HCT116 (cell line): ENCODE measurements around the gene DYNLRB2. TPM values are rescaled to one million over a fixed set of nuclear protein-coding genes. Genes with fewer than 3 reads are reported as not detected.

ENCODE experiments used
- ATAC-seq: fragments of 200-7000 bp; cut with Tn5 transposase; 2 replicates; pipeline ENCODE4 v1.9.1; 2020; ENCODE audit warnings: mild to moderate bottlenecking, moderate library complexity
- BruUV-seq: library from RNA; stranded (reverse); fragments of 400-500 nt; replicated peaks from 2 replicates; lab custom pipeline; 2021; lab: Mats Ljungman, UMichigan
- CTCF ChIA-PET: fragments of 300-600 bp; sonication (Branson Sonifier 250); formaldehyde crosslinking; loops from one replicate; lab custom pipeline; 2021; ENCODE audit warnings: antibody characterized with exemption; lab: Charles Lee
- POLR2A ChIA-PET: fragments of 300-600, 350-600 bp; sonication (Branson Sonifier 250); formaldehyde crosslinking; loops from one replicate; lab custom pipeline; 2021; ENCODE audit warnings: antibody characterized with exemption; lab: Charles Lee
- RAD21 ChIA-PET, 2 experiments: fragments of 300-600 bp; sonication (Branson Sonifier 250); formaldehyde crosslinking; loops; one replicate each; lab custom pipeline; 2023; ENCODE audit warnings: low total read pairs in 2 of 2; ENCODE audit not compliant: uncharacterized antibody in 2 of 2, unreplicated experiment in 2 of 2, low non-redundant PET in 1 of 2; lab: Charles Lee
- DNase-seq: peaks from one replicate; pipeline ENCODE4 v3.0.0-alpha.2; 2010; ENCODE audit warnings: low read depth, low spot score
- H2AFZ ChIP-seq: fragments of 200-600 bp; shearing (Covaris generic), sonication (generic); 2 replicates; pipeline ENCODE4 v1.6.1; 2017; ENCODE audit warnings: low read depth, mixed run types, mixed read lengths, antibody characterized with exemption, low read length; ENCODE audit not compliant: poor library complexity, severe bottlenecking
- H3K27ac ChIP-seq: 2 replicates; pipeline ENCODE4 v1.5.1; 2012; ENCODE audit warnings: low read depth, low read length
- H3K27me3 ChIP-seq: fragments of 200-600 bp; sonication (generic); 2 replicates; pipeline ENCODE4 v1.6.1; 2016; ENCODE audit warnings: mixed run types, low read length, mixed read lengths; ENCODE audit not compliant: insufficient read depth
- H3K36me3 ChIP-seq, 2 experiments: fragments of 200-500 bp in 1 of 2; fragments of 200-600 bp in 1 of 2; sonication (Bioruptor generic) in 1 of 2; sonication (generic) in 1 of 2; 2 replicates each; pipeline versions ENCODE4 v1.5.1 to v1.6.1; 2014 to 2016; ENCODE audit warnings: low read length in 2 of 2, inconsistent platforms in 1 of 2, mixed read lengths in 1 of 2, mixed run types in 1 of 2; ENCODE audit not compliant: insufficient read depth in 2 of 2, control insufficient read depth in 1 of 2
- H3K4me1 ChIP-seq, 2 experiments: fragments of 200-600 bp in 1 of 2; sonication (generic) in 1 of 2; 2 replicates each; pipeline versions ENCODE4 v1.5.1 to v1.6.1; 2012 to 2017; ENCODE audit warnings: low read length in 2 of 2, inconsistent platforms in 1 of 2, mild to moderate bottlenecking in 1 of 2, mixed read lengths in 1 of 2, mixed run types in 1 of 2, moderate library complexity in 1 of 2; ENCODE audit not compliant: insufficient read depth in 2 of 2, control insufficient read depth in 1 of 2
- H3K4me2 ChIP-seq: fragments of 200-600 bp; sonication (generic); 2 replicates; pipeline ENCODE4 v1.6.1; 2017; ENCODE audit warnings: mixed run types, low read length, mixed read lengths
- H3K4me3 ChIP-seq, 2 experiments: fragments of 200-600 bp in 1 of 2; sonication (generic) in 1 of 2; replicated peaks in 1 of 2; 2 replicates each; pipeline ENCODE4 v1.5.1; 2011 to 2016; ENCODE audit warnings: low read length in 2 of 2, control low read depth in 1 of 2, low read depth in 1 of 2, mild to moderate bottlenecking in 1 of 2, mixed read lengths in 1 of 2, mixed run types in 1 of 2
- H3K79me2 ChIP-seq: fragments of 200-600 bp; sonication (generic); 2 replicates; pipeline ENCODE4 v1.6.1; 2017; ENCODE audit warnings: mild to moderate bottlenecking, mixed run types, low read length, moderate library complexity, mixed read lengths; ENCODE audit not compliant: insufficient read depth
- H3K9ac ChIP-seq: fragments of 200-600 bp; sonication (generic); 2 replicates; pipeline ENCODE4 v1.6.1; 2016; ENCODE audit warnings: low read length, mixed read lengths
- H3K9me2 ChIP-seq: fragments of 200-600 bp; sonication (generic), shearing (Covaris generic); 2 replicates; pipeline ENCODE4 v1.6.1; 2017; ENCODE audit warnings: mixed run types, mild to moderate bottlenecking, moderate library complexity; ENCODE audit not compliant: insufficient read depth
- H3K9me3 ChIP-seq, 2 experiments: fragments of 200-500 bp in 1 of 2; fragments of 200-600 bp in 1 of 2; sonication (Bioruptor generic) in 1 of 2; sonication (generic) in 1 of 2; 2 replicates each; pipeline ENCODE4 v1.6.1; 2014 to 2017; ENCODE audit warnings: low read length in 2 of 2, mixed read lengths in 2 of 2, inconsistent platforms in 1 of 2, low read depth in 1 of 2, mild to moderate bottlenecking in 1 of 2, mixed run types in 1 of 2, moderate library complexity in 1 of 2; ENCODE audit not compliant: control insufficient read depth in 1 of 2, insufficient read depth in 1 of 2
- H4K20me1 ChIP-seq: fragments of 200-600 bp; sonication (generic), shearing (Covaris generic); 2 replicates; pipeline ENCODE4 v1.6.1; 2017; ENCODE audit warnings: mixed run types, mild to moderate bottlenecking, moderate library complexity; ENCODE audit not compliant: insufficient read depth
- CBX3 ChIP-seq: IDR thresholded peaks from 2 replicates; pipeline ENCODE4 v1.6.1; 2012; ENCODE audit warnings: low read depth
- CEBPB ChIP-seq: IDR thresholded peaks from 2 replicates; pipeline ENCODE4 v1.6.1; 2012; ENCODE audit warnings: low read depth
- ELF1 ChIP-seq: IDR thresholded peaks from 2 replicates; pipeline ENCODE4 v1.6.1; 2012; ENCODE audit warnings: low read depth, borderline replicate concordance
- FOSL1 ChIP-seq: IDR thresholded peaks from 2 replicates; pipeline ENCODE4 v1.6.1; 2012; ENCODE audit warnings: low read depth
- RAD21 ChIP-seq: IDR thresholded peaks from 2 replicates; pipeline ENCODE4 v1.6.1; 2012; ENCODE audit warnings: low read depth, mild to moderate bottlenecking
- SIN3A ChIP-seq: IDR thresholded peaks from 2 replicates; pipeline ENCODE4 v1.6.1; 2012; ENCODE audit warnings: low read depth
- SP1 ChIP-seq: IDR thresholded peaks from 2 replicates; pipeline ENCODE4 v1.6.1; 2012; ENCODE audit warnings: low read depth
- TCF7L2 ChIP-seq: IDR thresholded peaks from 2 replicates; pipeline ENCODE4 v1.7.0; 2011; ENCODE audit warnings: borderline replicate concordance, inconsistent platforms; ENCODE audit not compliant: insufficient read depth, insufficient read length; ENCODE audit errors: extremely low read depth
- ZFX ChIP-seq: fragments of 450-650 bp; IDR thresholded peaks from 2 replicates; pipeline ENCODE4 v1.6.1; 2017
- ZNF274 ChIP-seq: fragments of 200-500 bp; sonication (Bioruptor generic); IDR thresholded peaks from 2 replicates; pipeline ENCODE4 v1.6.1; 2014; ENCODE audit warnings: mild to moderate bottlenecking, low read depth, low read length, inconsistent platforms
- intact Hi-C: fragments of 100-400 bp; cut with micrococcal nuclease; formaldehyde crosslinking; loops from 2 replicates; pipeline ENCODE4 v1.10.0; 2022
- total RNA-seq: library from RNA; stranded (reverse); gene quantifications from one replicate; pipeline ENCODE4 v1.2.1, GENCODE V29; 2021; ENCODE audit not compliant: unreplicated experiment
- TF ChIP-seq, protein P1 (sequence below): IDR thresholded peaks from 2 replicates; pipeline ENCODE4 v1.6.1; 2012
- TF ChIP-seq, protein P2 (sequence below): IDR thresholded peaks from 2 replicates; pipeline ENCODE4 v1.6.1; 2012; ENCODE audit warnings: low read depth
- TF ChIP-seq, protein P3 (sequence below): IDR thresholded peaks from 2 replicates; pipeline ENCODE4 v1.6.1; 2012
- TF ChIP-seq, protein P4 (sequence below), 3 experiments: fragments of 200-600 bp in 1 of 3; sonication (generic) in 1 of 3; IDR thresholded peaks in 2 of 3; conservative IDR thresholded peaks in 1 of 3; 2 replicates each; pipeline ENCODE4 v1.5.1; 2012 to 2017; ENCODE audit warnings: low read depth in 2 of 3, low read length in 2 of 3, antibody characterized with exemption in 1 of 3, borderline replicate concordance in 1 of 3, control low read depth in 1 of 3, mild to moderate bottlenecking in 1 of 3, mixed read lengths in 1 of 3, mixed run types in 1 of 3, moderate library complexity in 1 of 3; ENCODE audit not compliant: insufficient read depth in 1 of 3

DYNLRB2 gene
- total RNA-seq, 1 experiment from 2014 or later: not detected

DNA sequence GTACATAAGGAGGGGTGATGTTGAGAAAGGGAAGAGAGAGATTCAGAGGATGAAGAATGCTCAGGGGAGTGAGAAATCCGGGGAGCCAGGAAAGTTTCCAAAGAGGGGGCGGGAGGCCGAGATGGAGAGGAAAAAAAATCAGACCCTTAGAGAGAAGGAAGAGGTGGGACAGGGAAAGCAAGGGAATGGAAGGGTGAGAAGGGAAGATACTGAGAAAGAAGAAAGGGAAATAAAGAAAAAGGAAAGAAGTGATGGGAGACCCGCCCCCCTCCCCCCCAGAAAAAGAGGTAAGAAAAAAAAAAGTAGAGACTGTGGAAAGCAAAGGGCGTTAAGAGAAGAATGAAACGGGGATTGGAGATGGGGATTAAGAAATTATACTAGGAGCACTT is 507 bp downstream of the DYNLRB2 start:
- intact Hi-C loops: no loop called here

DNA sequence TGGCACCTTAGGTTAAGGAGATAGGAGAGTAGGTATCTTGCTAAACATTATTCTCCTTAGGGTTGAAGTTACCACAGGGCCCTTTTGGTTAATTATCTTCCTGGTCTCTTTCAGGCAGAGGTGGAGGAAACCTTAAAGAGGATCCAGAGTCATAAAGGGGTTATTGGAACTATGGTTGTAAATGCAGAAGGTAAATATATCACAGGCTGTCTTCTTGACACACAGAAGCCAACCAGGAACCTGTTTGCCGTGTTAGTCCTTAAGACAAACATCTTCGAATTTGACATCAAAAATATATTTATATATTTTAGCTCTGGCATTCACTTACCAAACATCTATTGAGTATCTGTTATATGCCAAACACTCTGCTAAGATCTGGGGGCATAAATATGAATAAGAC is 2.4 kb downstream of the DYNLRB2 start:
- no TSS peak for BruUV-seq
- CTCF ChIA-PET: no interaction called here
- intact Hi-C loops: no loop called here
- Histone ChIP-seq H2AFZ (no peak overlapping the region), H3K9me2 (no peaks in the 10 kb centered on the region), H3K9me3 (peaks cover 0 to 3% of the 10 kb centered on the region in 2 experiments; a peak in 1 of 4 replicates), H3K36me3 (no peaks in the 10 kb centered on the region), H3K4me3 (no peak overlapping the region), H3K4me1 (no peaks in the 10 kb centered on the region), H4K20me1 (no peaks in the 10 kb centered on the region), H3K79me2 (no peaks in the 10 kb centered on the region), H3K9ac (no peak overlapping the region), H3K27ac (no peak overlapping the region), H3K27me3 (no peaks in the 10 kb centered on the region), H3K4me2 (no peak overlapping the region)
- ATAC-seq: no peak
- RAD21 ChIA-PET: no interaction called here
- no peak for DNase-seq
- POLR2A ChIA-PET: no interaction called here
- TF ChIP-seq ELF1 (no peak), SP1 (no peak), CEBPB (no peak), FOSL1 (no peak), CBX3 (no peak), RAD21 (no peak), SIN3A (no peak), ZNF274 (no peak)
- TF ChIP-seq, protein P1, sequence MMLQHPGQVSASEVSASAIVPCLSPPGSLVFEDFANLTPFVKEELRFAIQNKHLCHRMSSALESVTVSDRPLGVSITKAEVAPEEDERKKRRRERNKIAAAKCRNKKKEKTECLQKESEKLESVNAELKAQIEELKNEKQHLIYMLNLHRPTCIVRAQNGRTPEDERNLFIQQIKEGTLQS: no peak
- TF ChIP-seq, protein P2, sequence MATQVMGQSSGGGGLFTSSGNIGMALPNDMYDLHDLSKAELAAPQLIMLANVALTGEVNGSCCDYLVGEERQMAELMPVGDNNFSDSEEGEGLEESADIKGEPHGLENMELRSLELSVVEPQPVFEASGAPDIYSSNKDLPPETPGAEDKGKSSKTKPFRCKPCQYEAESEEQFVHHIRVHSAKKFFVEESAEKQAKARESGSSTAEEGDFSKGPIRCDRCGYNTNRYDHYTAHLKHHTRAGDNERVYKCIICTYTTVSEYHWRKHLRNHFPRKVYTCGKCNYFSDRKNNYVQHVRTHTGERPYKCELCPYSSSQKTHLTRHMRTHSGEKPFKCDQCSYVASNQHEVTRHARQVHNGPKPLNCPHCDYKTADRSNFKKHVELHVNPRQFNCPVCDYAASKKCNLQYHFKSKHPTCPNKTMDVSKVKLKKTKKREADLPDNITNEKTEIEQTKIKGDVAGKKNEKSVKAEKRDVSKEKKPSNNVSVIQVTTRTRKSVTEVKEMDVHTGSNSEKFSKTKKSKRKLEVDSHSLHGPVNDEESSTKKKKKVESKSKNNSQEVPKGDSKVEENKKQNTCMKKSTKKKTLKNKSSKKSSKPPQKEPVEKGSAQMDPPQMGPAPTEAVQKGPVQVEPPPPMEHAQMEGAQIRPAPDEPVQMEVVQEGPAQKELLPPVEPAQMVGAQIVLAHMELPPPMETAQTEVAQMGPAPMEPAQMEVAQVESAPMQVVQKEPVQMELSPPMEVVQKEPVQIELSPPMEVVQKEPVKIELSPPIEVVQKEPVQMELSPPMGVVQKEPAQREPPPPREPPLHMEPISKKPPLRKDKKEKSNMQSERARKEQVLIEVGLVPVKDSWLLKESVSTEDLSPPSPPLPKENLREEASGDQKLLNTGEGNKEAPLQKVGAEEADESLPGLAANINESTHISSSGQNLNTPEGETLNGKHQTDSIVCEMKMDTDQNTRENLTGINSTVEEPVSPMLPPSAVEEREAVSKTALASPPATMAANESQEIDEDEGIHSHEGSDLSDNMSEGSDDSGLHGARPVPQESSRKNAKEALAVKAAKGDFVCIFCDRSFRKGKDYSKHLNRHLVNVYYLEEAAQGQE: no peak
- TF ChIP-seq, protein P3, sequence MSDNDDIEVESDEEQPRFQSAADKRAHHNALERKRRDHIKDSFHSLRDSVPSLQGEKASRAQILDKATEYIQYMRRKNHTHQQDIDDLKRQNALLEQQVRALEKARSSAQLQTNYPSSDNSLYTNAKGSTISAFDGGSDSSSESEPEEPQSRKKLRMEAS: no peak

More for the DNA sequence above, 507 bp downstream of the DYNLRB2 start:
- RAD21 ChIA-PET: no interaction called here
- BruUV-seq: no TSS peak
- Histone ChIP-seq H3K79me2 (no peaks in the 10 kb centered on the region), H3K36me3 (no peaks in the 10 kb centered on the region), H3K4me2 (no peak overlapping the region), H3K27ac (no peak overlapping the region), H3K27me3 (no peaks in the 10 kb centered on the region)
- no peak for ATAC-seq
- TF ChIP-seq, protein P4, sequence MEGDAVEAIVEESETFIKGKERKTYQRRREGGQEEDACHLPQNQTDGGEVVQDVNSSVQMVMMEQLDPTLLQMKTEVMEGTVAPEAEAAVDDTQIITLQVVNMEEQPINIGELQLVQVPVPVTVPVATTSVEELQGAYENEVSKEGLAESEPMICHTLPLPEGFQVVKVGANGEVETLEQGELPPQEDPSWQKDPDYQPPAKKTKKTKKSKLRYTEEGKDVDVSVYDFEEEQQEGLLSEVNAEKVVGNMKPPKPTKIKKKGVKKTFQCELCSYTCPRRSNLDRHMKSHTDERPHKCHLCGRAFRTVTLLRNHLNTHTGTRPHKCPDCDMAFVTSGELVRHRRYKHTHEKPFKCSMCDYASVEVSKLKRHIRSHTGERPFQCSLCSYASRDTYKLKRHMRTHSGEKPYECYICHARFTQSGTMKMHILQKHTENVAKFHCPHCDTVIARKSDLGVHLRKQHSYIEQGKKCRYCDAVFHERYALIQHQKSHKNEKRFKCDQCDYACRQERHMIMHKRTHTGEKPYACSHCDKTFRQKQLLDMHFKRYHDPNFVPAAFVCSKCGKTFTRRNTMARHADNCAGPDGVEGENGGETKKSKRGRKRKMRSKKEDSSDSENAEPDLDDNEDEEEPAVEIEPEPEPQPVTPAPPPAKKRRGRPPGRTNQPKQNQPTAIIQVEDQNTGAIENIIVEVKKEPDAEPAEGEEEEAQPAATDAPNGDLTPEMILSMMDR (IDR thresholded peaks at IDR 0.05 in 2 of 3, conservative IDR thresholded peaks at IDR 0.05 in 1 of 3; ENCODE audit: borderline replicate concordance in 1 of 3, insufficient read depth in 1 of 3, low read depth in 2 of 3, low read length in 2 of 3): no peak
- no peak for TF ChIP-seq ZFX
- TF ChIP-seq, protein P1: no peak
- TF ChIP-seq TCF7L2: no peak
- TF ChIP-seq CBX3: no peak
- no peak for TF ChIP-seq ELF1
- TF ChIP-seq, all 23 proteins: peak for 0
- CTCF ChIA-PET: no interaction called here
- H3K4me1 ChIP-seq: no peaks in the 10 kb centered on the region
- no peak overlapping the region for H3K9ac ChIP-seq
- H3K9me3 ChIP-seq: peaks cover 0 to 3% of the 10 kb centered on the region in 2 experiments; a peak in 1 of 4 replicates
- H3K4me3 ChIP-seq: no peak overlapping the region
- no peak for DNase-seq
- H2AFZ ChIP-seq: no peak overlapping the region
- POLR2A ChIA-PET: no interaction called here
- H4K20me1 ChIP-seq: no peaks in the 10 kb centered on the region
- no peaks in the 10 kb centered on the region for H3K9me2 ChIP-seq
